CD4-positive, alpha-beta T cell treated with Interleukin-15 for 1 hour (primary cell): ENCODE results near the gene MUC15.
"Not testable (repeated sequence)": the region's sequence is repeated elsewhere in the genome, so short reads cannot be mapped to it uniquely, and the experiment has no call there.

Experiments used
- DNase-seq: peaks from one replicate; pipeline ENCODE4 v3.0.0-alpha.2; 2020

MUC15 gene, protein sequence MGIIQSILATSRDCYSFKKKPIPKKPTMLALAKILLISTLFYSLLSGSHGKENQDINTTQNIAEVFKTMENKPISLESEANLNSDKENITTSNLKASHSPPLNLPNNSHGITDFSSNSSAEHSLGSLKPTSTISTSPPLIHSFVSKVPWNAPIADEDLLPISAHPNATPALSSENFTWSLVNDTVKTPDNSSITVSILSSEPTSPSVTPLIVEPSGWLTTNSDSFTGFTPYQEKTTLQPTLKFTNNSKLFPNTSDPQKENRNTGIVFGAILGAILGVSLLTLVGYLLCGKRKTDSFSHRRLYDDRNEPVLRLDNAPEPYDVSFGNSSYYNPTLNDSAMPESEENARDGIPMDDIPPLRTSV

DNA sequence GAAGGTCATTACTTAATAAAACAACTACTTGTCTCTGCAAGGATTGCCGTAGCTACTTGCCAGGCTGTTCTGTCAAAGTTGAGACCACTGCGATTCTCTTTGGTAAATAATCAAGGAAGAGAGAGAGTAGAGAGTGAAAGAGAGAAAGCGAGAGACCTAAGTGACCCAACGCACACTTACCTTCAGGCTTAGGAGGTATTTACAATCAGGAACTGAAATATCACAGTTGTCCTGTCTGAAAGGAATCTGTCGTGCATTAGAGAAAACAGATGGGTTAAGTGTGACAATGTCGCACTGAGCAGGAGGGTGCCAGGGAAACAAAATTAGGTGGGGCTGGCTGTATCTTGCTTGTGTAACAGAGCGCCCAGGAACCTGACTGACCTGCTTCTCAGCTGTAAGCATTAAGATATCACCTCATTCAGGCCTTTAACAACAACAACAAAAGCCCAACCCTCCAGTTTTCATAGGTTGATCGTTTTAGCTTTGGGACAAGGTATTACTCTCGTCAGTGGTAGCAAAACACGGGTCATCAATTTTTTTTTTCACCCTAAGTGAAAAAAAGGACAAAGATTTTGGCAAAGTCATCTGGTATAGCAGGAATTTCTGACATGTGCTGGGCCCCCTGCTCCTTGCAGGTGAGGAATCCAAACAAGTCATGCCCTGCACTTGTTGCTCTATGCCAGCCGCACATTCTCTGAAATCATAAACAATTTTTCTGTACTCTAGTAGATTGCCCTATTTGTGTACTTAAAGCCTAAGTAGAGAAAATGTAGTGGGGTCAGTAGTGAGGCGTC, at the start of gene MUC15:
MUC15 (minus strand) TSS at position 403 of the 794 bp plus-strand sequence. CDS start 5,169 bp downstream, outside the sequence.
- no peak for DNase-seq

DNA sequence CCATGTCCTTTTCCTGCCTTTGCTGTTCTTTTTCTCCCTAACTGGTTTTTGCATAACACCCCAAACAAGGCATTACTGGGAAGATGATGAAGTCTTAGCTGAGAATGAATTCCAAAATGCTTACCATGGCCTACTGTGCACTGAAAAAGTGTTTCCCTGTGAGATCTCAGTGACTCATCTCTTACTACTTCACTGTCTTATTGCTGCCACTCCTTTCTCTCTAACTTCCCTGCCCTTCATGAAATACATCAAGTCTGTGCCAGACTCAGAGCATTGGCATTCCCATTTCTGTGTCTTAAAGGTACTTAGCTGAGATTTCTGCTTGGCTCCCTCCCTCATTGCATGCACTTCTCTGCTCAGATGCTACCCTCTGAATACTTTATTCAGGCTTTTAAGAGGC, 49.1 kb upstream of the MUC15 start:
- DNase-seq, result no peak

DNA sequence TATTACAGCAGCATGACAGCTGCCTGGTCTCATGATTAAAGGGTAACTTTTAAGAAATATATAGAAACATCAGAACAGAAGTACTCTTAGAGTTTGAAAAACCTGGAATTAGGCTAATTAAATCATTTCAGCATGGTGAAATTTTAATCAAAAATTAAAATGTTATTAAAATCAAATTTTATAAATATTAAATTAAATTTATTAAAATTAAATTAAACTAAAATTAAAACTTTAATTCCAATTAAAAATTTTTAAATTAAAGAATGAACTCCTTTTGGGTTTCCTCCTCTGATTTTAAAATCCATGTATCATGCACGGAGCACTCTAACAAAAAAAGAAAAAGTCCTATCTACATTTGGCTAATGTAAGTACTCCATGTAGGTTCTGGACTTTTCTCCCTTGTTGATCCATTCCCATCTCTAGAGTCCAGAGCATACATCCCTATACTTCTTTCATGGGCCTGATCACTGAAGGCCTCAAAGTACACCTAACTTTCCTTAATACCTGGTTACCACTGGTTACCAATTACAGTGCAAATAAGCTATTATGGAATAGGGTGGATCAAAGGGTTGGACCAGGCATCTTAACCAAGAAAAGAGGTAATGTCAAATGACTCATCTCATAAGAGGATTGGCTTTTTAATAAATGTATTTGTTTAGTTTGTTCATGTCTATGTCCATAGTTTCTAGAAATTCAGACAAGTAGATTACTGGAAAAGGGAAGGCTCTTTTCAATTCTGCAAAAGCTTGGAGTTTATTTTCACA, 48.4 kb upstream of the MUC15 start:
- DNase-seq, result no peak

DNA sequence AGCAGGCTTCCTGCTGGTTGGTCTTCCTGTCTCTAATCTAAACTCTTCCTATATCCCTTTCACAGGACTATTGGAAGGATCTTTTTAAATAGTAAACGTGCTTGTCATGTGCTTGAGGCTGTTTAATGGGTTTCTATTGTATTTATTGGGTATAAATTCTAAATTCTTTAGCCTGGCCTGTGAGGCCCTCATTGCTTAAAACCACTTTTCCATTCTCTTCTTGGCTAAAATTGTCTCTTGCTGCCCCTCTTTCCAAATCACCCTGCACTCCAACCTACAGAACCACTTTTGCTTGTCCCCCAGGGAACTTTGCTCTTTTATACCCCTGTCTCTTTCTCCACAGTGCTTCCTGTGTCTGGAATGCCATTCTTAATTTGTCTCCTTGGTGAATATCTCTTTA, 46.4 kb upstream of the MUC15 start:
- DNase-seq, result no peak

DNA sequence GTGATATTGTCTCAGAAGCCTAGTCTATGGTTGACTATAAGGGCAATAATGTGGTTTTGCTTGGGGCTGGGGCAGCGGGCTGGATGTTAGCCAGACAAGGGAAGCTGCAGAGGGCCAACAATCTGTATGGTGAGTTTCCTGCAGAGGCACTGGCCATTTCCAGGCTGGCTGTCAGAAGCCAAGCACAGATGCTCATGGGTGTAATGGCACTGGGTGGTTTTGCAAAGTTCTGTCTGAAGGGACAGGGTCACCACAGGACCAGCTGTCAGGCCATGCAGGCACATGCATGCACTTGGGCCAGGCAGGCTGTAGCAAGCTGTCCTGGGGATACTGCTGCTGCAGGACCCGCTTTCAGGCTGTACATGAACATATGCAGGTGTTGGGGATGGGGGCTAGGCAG, 41.7 kb upstream of the MUC15 start:
- no peak for DNase-seq

DNA sequence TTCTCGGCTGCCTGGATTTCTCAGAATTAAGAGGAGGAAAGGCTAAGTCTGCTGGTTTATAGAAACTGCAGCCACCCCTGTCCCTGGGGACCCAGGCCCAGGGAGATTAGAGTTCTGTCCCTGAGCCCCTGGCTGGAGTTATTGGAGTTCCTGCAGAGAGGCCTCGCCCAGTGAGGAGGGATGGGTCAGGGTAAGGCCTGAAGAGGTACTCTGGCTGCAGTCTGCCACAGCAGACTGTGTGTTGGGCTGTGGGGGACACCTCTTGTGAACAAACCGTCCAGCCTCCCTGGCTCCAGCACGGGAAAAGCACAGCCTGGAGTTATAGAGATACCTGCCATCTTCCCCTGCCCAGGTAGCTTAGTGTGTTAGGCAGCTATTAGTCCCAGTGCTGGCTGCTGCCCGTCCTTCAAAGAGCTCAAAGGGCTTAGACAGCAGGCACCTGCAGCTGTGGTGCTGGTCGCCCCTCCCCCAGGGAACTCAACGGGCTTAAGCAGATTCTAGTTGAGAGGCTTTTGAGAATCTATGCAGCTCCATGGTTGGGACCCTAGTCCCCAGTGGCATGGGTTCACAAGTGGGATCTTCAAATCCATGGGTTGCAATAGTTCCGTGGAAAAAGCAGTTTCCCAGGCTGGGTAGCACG, 36.6 kb upstream of the MUC15 start:
- DNase-seq, result no peak

DNA sequence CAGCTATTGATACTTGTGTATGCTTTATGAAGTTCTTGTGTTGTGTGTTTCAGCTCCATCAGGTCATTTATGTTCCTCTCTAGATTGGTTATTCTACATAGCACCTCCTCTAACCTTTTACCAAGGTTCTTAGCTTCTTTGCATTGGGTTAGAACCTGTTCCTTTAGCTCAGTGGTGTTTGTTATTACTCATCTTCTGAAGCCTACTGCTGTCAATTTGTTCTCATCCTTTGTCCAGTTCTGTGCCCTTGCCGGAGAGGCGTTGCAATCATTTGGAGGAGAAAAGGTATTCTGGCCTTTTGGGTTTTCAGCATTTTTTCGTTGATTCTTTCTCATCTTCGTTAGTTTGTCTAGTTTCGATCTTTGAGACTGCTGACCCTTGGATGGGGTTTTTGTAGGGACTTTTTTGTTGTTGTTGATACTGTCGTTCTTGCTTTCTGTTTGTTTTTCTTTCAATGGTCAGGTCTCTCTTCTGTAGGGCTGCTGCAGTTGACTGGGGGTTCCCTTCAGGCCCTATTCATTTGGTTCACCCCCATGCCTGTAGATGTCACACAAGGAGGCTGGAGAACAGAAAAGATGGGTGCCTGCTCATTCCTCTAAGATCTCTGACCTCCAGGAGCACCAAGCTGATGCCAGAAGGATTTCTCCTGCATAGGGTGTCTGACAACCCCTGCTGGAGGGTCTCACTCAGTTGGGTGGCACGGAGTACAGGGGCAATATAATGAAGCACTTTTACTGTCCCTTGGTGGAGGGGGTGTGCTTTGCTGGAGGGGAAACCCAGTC, 35.9 kb upstream of the MUC15 start:
- DNase-seq, result no peak

DNA sequence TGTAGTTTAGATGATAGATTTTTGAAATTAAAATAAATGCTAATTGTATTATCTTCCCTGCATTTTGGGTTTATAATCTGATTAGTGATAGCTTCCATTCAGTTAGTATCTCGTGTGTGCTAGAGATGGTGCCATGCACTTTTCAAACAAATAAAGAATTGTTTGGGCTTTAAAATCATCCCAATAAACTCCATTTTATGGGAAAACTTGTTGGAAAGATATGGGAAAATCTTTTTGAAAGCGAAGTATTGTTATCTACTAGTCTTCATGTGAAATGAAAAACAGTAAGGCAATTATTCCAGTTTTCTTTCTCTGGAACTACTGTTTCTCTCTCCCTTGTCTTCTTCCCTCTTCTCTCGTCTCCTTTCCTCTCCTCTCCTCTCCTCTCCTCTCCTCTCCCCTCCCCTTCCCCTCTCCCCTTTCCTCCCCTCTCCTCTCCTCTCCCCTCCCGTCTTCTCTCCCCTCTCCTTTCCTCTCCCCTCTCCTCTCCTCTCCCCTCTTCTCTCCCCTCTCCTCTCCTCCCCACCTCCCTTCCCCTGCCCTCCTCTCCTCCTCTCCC, 27.9 kb upstream of the MUC15 start:
- DNase-seq, result no peak

DNA sequence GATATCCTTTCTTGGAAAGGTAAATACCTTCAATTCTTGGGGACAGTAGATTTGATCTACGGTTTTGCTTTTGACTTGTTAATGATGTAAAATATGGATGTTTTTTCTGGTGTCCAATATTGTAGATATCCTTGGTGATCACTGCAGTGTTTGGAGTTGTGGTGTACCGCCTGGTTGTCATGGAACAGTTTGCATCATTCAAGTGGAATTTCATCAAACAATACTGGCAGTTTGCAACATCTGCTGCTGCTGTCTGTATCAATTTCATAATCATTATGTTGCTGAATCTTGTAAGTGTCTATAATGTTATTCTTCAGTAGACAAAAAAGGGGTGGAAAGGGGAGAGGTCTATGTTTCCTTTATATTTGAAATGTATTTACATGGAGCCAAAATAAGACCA, 27.4 kb upstream of the MUC15 start:
- no peak for DNase-seq

DNA sequence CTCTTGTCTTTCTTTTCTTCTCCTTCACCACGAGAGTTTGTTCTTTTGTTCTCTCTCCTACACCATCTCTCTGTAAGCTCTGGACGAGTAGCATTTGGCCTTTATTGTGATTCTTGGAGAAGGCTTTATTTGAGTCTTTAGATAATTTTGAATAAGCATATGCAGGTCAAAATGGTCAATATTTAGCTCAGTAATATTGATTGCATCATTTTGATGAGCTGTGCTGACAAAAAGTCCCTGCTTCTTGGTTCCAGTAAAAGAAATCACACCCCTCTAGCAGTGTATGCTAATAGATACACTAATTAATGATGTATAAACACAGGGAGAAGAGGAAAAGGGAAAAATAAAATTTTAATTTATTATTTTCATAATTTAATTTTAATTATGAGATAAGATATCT, 25.8 kb upstream of the MUC15 start:
- DNase-seq, result no peak

DNA sequence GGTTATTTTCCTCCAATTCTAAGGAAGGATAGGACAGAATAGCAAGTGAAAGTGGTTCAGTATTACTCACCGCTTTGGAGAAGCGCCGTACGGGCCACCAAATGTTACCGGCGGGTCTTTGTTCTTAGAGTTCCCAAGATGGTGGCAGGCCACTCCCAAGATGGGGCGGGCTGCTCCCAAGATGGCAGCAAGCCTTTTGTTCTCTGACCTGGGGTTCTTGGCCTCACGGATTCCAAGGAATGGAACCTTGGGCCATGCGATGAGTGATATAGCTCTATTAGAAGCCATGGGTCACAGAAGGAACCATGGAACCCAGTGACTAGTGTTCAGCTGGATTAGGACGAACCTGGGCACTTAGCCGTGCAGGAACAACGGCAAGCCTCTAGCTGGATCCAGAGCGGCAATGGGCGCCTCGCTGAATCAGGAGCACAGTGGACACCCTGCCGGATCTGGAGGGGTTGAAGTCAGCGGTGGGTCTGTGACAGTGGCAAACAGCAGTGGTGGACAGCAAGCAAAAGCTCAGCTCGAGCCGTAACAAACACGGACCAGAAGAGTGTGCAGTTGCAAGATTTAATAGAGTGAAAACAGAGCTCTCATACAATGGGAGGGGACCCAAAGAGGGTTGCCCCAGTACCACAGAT, 25.1 kb upstream of the MUC15 start:
- not testable (repeated sequence) for DNase-seq

DNA sequence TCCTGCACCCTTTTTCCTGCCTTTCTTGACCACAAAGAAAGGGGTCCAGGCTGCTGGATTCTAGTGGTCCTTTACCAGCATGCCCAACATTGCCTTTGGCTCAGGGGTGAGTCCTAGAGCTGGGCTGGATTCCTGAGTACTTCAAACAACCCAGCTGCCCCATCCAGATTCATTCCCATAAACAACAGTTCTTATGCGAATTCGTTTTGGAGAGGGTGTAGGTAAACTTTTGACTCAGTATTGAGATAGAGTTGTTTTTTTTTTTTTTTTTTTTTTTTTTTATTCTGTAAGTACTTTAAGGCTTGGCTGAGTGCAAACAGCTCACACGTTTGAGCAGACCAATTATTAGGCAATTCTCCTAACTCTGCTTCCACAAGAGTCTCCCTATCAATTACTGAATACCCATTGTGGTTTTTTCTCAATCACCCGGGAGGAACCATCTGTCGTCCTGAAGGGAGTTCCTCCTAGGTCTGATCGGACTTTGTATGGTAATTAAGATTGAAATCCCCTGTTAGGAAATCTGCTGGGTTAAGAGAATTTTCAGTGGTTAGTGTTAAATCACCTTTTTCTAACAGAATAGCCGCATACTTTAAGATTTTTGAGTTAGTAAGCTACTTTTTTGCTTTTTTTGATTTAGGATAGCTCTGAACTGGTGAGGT, 23.3 kb upstream of the MUC15 start:
- DNase-seq, result not testable (repeated sequence)

DNA sequence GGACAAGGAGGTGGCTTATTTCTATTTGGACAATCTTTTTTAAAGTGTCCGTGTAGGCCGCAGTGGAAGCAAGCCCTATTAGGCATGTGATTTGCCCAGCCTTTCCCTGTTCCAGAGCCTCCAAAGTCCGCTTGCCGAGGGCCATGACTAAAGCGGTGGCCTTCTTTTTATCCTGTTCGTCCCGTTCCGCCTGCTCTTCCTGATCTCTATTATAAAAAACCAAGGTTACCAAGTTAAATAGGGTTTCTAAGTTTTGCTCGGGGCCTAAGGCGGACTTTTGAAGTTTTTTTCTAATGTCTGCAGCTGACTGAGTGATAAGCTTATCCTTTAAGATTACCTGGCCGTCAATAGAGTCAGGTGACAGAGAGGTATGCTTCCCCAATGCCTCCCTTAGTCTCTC, 21.6 kb upstream of the MUC15 start:
- no peak for DNase-seq

DNA sequence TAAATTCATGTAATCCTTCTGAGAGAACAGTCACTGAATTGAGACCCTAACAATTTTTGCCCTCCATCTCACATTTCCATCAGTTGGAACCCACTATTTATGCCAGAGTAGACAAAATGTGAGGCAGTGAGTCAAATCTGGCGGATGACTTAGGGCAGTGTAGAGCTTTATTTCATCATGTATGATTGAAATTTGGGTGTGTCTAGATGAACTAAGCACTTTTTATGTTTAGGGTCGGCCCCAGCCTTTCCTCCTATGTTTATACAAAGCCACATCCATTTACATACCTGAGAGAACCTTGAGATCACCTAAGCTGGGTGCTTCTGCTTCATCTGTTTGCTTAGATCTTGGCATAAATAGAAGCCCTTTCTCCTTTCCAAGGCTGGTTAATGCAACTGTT, 15.0 kb upstream of the MUC15 start:
- DNase-seq, result no peak

DNA sequence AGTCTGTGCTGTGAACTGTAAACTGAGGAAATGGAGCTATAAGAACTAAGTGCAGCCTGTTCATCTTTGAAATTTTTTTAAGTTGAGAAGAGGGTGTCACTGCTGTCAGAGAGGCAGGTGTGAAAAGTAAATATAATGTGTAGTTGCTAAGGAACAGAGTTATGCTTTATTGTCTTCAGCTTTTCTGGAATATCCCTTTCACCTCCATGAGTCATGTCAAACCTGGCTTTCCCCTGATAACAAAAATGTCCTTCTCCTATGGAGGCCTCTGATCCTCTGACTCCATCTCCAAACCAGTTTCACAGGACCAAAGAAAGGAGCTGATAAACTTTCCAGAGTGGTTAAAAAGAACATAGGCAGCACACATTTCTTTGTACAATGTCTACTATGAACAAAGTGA, 12.8 kb upstream of the MUC15 start:
- no peak for DNase-seq

DNA sequence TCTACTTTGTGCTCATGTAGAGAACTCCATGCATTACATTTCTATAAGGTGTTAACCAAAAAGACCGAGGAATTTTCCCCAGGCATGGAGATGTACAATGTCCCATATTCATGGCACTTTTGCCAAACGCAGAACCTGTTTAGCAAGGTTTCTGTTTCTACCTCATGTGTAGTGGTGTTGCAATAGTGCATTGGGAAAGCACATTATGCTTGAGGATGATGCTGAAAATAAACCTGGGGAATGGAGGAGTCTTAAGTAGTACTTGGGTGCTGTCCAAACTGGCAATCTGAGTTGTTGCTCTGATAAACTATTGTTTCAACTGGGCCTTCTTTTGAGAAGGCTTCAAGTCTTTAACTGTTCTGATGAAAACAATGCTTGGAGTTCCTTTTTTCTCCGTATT, 11.5 kb upstream of the MUC15 start:
- no peak for DNase-seq

DNA sequence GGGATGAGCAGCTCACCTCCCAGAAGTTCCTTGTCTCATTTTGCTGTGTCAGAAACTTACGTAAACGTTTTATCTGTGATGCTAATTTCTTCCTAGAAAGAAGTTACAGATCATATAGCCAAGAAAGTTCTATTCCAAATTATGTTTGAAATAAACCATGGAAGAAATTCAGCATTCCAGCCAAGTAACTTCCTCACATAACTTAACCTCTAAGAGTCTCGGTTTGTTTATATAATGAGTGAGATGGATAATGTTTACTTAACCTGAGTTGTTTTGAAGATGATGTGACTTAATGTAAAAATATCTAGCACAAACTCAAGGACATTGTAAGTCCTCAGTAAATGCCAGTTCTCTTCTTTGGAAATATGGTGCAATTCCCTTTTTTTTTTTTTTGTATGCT, 8.9 kb upstream of the MUC15 start:
- no peak for DNase-seq

DNA sequence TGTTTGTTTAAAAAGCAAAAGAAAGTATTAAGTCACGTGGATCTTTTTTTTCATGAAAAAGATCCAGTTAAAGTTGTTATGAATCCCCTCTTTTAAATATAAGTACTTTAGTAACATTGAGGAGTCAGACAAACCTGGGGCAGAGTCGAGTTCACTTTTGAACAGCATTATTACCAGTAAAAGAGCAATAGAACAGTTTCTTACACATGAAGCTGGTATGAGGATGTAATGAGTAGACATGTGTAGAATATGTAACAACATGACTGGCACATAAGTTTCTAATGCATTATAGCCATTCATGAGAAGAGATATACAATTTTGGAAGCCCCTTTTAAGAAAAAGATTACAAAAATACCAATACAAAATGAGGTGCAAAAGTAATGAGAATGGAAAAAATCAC, 7.6 kb upstream of the MUC15 start:
- no peak for DNase-seq

DNA sequence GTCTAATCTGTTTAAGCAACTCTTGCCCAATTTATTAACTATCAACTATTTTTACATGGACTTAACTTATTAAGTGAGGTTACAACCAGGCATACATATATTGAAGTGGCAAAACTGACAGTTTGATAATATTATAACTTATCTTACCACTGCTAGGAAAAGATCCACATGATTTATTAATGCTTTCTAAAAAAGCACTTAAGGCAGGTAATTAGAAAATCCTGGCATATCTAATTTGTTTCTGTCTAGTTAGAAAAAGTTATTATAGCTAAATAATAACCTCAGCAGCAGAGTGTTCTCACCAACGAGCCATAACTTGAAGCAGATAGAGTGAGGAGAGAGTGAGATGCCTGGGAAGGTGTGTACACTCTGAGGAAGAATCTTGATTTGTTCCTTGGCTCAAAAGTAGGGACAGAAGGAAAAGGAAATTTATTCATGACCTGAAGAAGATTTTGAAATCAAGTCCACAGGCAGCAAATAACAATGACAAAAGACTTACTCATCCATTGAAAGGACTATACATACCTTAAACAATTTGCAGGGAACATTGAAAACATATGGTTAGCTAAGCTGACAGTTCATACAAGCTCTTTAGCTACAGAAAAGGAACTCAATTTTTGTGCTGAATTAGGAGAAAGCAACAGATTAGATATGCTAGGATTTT, 7.1 kb upstream of the MUC15 start:
- DNase-seq, result no peak

DNA sequence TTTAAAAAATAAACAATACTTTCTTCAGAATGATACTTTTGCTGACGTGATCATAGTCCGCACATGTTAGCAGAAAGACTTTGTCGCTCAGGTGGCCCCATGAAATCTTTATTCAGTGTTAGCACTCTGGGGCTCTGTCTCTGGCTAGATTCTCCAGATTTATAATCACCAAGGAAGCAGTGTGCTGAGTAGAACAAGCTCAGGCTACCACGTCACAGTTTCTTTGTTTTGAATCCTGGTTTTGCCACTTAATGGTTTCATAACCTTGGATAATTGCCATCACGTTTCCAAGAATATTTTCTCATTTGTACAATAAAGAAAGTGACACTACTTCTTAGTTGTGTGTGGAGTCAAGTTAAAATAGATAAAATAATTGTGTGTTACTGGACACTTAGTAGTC, 3.9 kb upstream of the MUC15 start:
- DNase-seq, result no peak
